ENCODE results near the gene MT1A.

DNA sequence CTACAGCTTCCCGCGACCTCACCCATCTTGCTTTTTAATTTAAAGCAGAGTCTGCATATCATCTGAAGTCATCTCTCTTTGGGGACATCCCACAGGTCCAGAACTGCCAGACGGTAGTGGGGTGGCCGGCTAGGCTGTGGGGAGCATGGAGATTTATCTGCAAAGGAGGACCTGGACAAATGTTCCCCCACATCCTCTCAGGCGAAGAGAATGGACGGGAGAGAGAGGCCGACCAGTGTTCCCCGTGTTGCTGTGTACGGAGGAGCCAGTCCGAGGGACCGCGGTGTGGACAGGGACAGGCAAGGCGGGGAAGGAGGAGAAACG is 6.7 kb upstream of the MT1A start:
- no peak for TF ChIP-seq POLR2A (IDR thresholded peaks at IDR 0.05)
- TF ChIP-seq CTCF (IDR thresholded peaks at IDR 0.05): no peak
- no peak for TF ChIP-seq EP300 (IDR thresholded peaks at IDR 0.05)
- TF ChIP-seq POLR2AphosphoS5 (IDR thresholded peaks at IDR 0.05): no peak
